Gastrocnemius medialis (tissue), 4 donors: ENCODE data around the gene RRBP1. TPM values are rescaled to one million over a fixed set of nuclear protein-coding genes. Genes with fewer than 3 reads are reported as not detected.

Source experiments
- ATAC-seq, 2 donors: fragments of 150-250 bp; one replicate each; pipeline ENCODE4 v1.9.1; 2016
- DNase-seq, 2 donors: peaks; one replicate each; pipeline ENCODE4 v3.0.0-alpha.2; 2019
- H3K27ac ChIP-seq, 4 donors: fragments of 200-600 bp; sonication (generic); 1 replicate in 1 of 4; 2 replicates in 3 of 4; pipeline ENCODE4 v1.5.1; 2016 to 2018; ENCODE audit warnings: mild to moderate bottlenecking in 2 of 4, moderate library complexity in 1 of 4
- H3K27me3 ChIP-seq, 3 donors: fragments of 200-600 bp; sonication (generic) in 2 of 3; 1 replicate in 1 of 3; 2 replicates in 2 of 3; pipeline versions ENCODE4 v1.5.1 to v1.6.0; 2016 to 2019; ENCODE audit warnings: mild to moderate bottlenecking in 1 of 3, moderate library complexity in 1 of 3
- H3K36me3 ChIP-seq, 2 donors: fragments of 200-600 bp; sonication (generic) in 1 of 2; one replicate each; pipeline ENCODE4 v1.5.1; 2017 to 2018
- H3K4me1 ChIP-seq, 2 donors: fragments of 200-600 bp; sonication (generic) in 1 of 2; one replicate each; pipeline ENCODE4 v1.5.1; 2016 to 2017; ENCODE audit warnings: mild to moderate bottlenecking in 2 of 2
- H3K4me3 ChIP-seq, 4 donors: fragments of 200-600 bp; sonication (generic) in 3 of 4; 1 replicate in 1 of 4; 2 replicates in 3 of 4; pipeline ENCODE4 v1.5.1; 2016 to 2019; ENCODE audit warnings: mild to moderate bottlenecking in 2 of 4
- H3K9me3 ChIP-seq, 3 donors: fragments of 200-600 bp; sonication (generic) in 2 of 3; 1 replicate in 1 of 3; 2 replicates in 2 of 3; pipeline ENCODE4 v1.5.1; 2016 to 2019
- CTCF ChIP-seq, 5 experiments: fragments of 450-650 bp in 3 of 5; fragments of 200-600 bp in 2 of 5; sonication (generic) in 2 of 5; IDR thresholded peaks in 4 of 5; conservative IDR thresholded peaks in 1 of 5; 1 replicate in 4 of 5; 2 replicates in 1 of 5; pipeline ENCODE4 v1.5.1; 2016 to 2019; ENCODE audit warnings: antibody characterized with exemption in 5 of 5, mild to moderate bottlenecking in 3 of 5, moderate library complexity in 3 of 5
- POLR2A ChIP-seq, 2 donors: fragments of 450-650 bp; IDR thresholded peaks; one replicate each; pipeline ENCODE4 v1.6.1; 2017; ENCODE audit warnings: antibody characterized with exemption in 2 of 2, mild to moderate bottlenecking in 2 of 2, moderate library complexity in 2 of 2
- in situ Hi-C, 4 donors: fragments of 200-750 bp; cut with MboI; loops; one replicate each; pipeline versions ENCODE4 v1.15.0 to v1.8.0; 2017; ENCODE audit warnings: low sequenced_read_pairs in 4 of 4
- intact Hi-C: fragments of 100-400 bp; cut with DNase I; formaldehyde crosslinking; loops from one replicate; pipeline ENCODE4 v1.15.1; 2023; ENCODE audit warnings: low total_unique reads
- total RNA-seq, 4 donors: library from RNA; depleted of rRNA; stranded (reverse); fragments of >200 nt; gene quantifications; one replicate each; pipeline versions ENCODE4 v1.1.0 to v1.2.3, GENCODE V29; 2016

The RRBP1 gene
- total RNA-seq, 4 donors from 2014 or later = 14.1 to 22.7 (median 17.9) TPM

DNA sequence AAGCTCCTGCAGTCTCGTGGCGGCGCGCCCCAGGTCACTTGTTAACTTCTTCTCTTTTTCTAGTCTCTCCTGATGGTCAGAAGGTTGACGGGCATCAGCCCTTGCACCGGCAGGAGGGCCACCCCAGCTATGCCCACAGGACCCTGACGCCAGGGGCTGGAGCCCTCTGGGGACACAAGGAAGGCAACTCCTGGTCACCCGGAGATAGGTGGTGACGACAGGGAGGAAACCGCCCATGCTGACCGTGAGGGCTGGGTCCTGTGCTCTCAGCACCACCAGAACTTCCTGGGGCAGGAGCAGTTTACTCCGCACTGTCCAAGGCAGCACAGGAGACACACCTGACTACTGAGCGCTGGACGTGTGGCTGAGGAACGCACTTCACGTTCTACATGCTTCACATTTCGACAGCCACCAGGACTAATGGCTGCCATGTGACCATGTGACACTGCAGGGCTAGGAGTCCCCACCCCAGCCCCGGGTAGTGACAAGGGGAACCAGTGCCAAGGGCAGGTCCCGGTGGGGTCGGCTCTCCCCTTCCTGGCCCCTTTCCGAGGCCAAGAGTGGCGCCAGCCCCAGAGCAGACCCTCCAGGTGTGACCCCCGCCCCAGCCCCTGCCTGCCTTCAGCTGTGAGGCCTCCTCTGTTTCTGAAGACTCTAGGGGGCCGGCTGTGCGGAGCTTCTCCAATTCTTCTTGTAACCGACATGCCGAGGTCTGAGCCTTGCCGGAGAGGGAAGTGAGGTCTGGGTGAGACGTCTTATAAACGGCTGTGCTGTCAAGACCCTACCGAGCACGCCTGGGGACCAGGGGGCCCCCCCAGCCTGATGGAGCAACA lies 67.0 kb downstream of the RRBP1 start:
- TF ChIP-seq CTCF (IDR thresholded peaks at IDR 0.05 in 4 of 5, conservative IDR thresholded peaks at IDR 0.05 in 1 of 5) (no peak), POLR2A (IDR thresholded peaks at IDR 0.05) (no peak)
- ATAC-seq (no peak), DNase-seq (no peak)
- no peaks in the 10 kb centered on the region for H3K27me3 ChIP-seq
- in situ Hi-C loops = loop anchor here in 1 of 4 donors (5.0 kb wide), 1 partner anchor 78 kb away; no protein-coding TSS in a partner anchor
- peaks cover 0 to 7% of the 10 kb centered on the region in 2 donors for H3K4me1 ChIP-seq
- no peaks in the 10 kb centered on the region for H3K9me3 ChIP-seq
- intact Hi-C loops = loop anchor here (5.0 kb wide), 1 partner anchor 43 kb away; the partner anchor contains the start of gene DSTN
- peak overlapping the region; percentile 34 to 48 (median 38) for H3K27ac ChIP-seq
- peak overlapping the region in 1 of 4 donors; percentile 13 for H3K4me3 ChIP-seq
- H3K36me3 ChIP-seq = peaks cover 0 to 17% of the 10 kb centered on the region in 2 donors

GRCh38 chr20:17614176-17614811 lies 67.7 kb downstream of the RRBP1 start:
- Histone ChIP-seq H3K27me3 (no peaks in the 10 kb centered on the region), H3K36me3 (peaks cover 0 to 10% of the 10 kb centered on the region in 2 donors), H3K4me3 (peak overlapping the region in 1 of 4 donors; percentile 13), H3K9me3 (no peaks in the 10 kb centered on the region), H3K27ac (peak overlapping the region; percentile 34 to 54 (median 38)), H3K4me1 (peaks cover 0 to 7% of the 10 kb centered on the region in 2 donors)
- no peak for TF ChIP-seq CTCF (IDR thresholded peaks at IDR 0.05 in 4 of 5, conservative IDR thresholded peaks at IDR 0.05 in 1 of 5)
- no peak for TF ChIP-seq POLR2A (IDR thresholded peaks at IDR 0.05)
- DNase-seq = peak; percentile 44 to 63
- peak; percentile 24 to 36 for ATAC-seq
- intact Hi-C loops = loop anchor here (5.0 kb wide), 1 partner anchor 42 kb away; the partner anchor contains the start of gene DSTN
- in situ Hi-C loops = no loop called here

GRCh38 chr20:17613328-17614175 lies 68.5 kb downstream of the RRBP1 start:
- ATAC-seq (no peak), DNase-seq (no peak)
- intact Hi-C loops = loop anchor here (5.0 kb wide), 1 partner anchor 41 kb away; the partner anchor contains the start of gene DSTN
- in situ Hi-C loops = no loop called here
- no peak for TF ChIP-seq POLR2A (IDR thresholded peaks at IDR 0.05)
- no peak for TF ChIP-seq CTCF (IDR thresholded peaks at IDR 0.05 in 4 of 5, conservative IDR thresholded peaks at IDR 0.05 in 1 of 5)
- peaks cover 0 to 4% of the 10 kb centered on the region in 2 donors for H3K36me3 ChIP-seq
- H3K27me3 ChIP-seq = no peaks in the 10 kb centered on the region
- peak overlapping the region in 3 of 4 donors; percentile 30 to 54 (median 37) for H3K27ac ChIP-seq
- H3K4me3 ChIP-seq = no peak overlapping the region
- no peaks in the 10 kb centered on the region for H3K9me3 ChIP-seq
- peaks cover 0 to 7% of the 10 kb centered on the region in 2 donors for H3K4me1 ChIP-seq

- DNase-seq (no peak), ATAC-seq (no peak)
- no peak for TF ChIP-seq CTCF (IDR thresholded peaks at IDR 0.05 in 4 of 5, conservative IDR thresholded peaks at IDR 0.05 in 1 of 5)
- no peak for TF ChIP-seq POLR2A (IDR thresholded peaks at IDR 0.05)
- H3K27me3 ChIP-seq = no peaks in the 10 kb centered on the region
- in situ Hi-C loops (no loop called here), intact Hi-C loops (loop anchor here (5.0 kb wide), 1 partner anchor 41 kb away; the partner anchor contains the start of gene DSTN)
- no peaks in the 10 kb centered on the region for H3K36me3 ChIP-seq
- no peak overlapping the region for H3K4me3 ChIP-seq
- peaks cover 0 to 7% of the 10 kb centered on the region in 2 donors for H3K4me1 ChIP-seq
- H3K27ac ChIP-seq = no peak overlapping the region
- H3K9me3 ChIP-seq = no peaks in the 10 kb centered on the region
Measured at GRCh38 chr20:17612992-17613327, 69.1 kb downstream of the RRBP1 start.
